ENCODE data around the gene IRF3.

Gene IRF3

DNA sequence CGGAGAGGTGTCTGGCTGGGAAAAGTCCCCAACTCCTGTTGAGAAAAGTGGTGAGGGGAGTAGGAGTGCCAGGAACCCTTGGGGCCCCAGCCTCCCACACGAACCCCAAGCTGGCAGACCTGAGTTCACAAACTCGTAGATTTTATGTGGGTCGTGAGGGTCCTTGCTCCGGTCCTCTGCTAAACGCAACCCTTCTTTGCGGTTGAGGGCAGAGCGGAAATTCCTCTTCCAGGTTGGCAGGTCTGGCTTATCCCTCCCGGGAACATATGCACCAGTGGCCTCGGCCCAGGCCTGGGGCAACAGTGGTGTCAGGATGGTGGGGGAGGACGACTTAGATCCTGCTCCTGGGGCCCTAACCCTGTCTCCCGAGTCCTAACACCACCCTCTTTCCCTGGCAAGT, 2.4 kb downstream of the IRF3 start:
- Histone ChIP-seq H3K4me1 (ENCODE audit: insufficient read depth, poor library complexity, severe bottlenecking) (no peaks in the 10 kb centered on the region), H3K9me3 (ENCODE audit: severe bottlenecking) (no peaks in the 10 kb centered on the region), H3K4me3 (ENCODE audit: severe bottlenecking) (no peak overlapping the region), H3K27ac (ENCODE audit: poor library complexity, severe bottlenecking) (no peak overlapping the region), H3K27me3 (ENCODE audit: insufficient read depth, poor library complexity, severe bottlenecking) (no peaks in the 10 kb centered on the region), H3K36me3 (ENCODE audit: low read depth) (peaks cover 41% of the 10 kb centered on the region)
- no peak for ATAC-seq (ENCODE audit: low read depth)
- no peak for DNase-seq (ENCODE audit: low spot score)
- TF ChIP-seq, protein P1, sequence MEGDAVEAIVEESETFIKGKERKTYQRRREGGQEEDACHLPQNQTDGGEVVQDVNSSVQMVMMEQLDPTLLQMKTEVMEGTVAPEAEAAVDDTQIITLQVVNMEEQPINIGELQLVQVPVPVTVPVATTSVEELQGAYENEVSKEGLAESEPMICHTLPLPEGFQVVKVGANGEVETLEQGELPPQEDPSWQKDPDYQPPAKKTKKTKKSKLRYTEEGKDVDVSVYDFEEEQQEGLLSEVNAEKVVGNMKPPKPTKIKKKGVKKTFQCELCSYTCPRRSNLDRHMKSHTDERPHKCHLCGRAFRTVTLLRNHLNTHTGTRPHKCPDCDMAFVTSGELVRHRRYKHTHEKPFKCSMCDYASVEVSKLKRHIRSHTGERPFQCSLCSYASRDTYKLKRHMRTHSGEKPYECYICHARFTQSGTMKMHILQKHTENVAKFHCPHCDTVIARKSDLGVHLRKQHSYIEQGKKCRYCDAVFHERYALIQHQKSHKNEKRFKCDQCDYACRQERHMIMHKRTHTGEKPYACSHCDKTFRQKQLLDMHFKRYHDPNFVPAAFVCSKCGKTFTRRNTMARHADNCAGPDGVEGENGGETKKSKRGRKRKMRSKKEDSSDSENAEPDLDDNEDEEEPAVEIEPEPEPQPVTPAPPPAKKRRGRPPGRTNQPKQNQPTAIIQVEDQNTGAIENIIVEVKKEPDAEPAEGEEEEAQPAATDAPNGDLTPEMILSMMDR (IDR thresholded peaks at IDR 0.05; ENCODE audit: poor library complexity, severe bottlenecking), result no peak

DNA sequence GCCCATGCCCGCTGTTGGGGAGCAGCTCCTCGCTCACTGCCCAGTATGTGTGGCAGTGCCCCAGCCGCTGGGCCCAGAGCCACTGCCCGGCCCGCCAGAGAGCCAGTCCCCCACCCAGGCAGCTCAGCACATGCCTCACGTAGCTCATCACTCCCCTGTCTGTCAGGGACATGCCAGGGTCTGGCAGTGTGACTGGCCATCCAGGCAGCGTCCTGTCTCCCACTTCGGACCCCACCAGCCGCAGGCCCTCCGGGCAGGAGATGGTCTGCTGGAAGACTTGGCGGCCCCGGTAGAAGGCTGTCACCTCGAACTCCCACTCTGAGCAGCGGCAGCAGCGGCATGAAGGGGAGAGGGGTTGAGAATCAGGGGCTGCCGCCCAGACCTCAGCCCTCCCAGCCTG, 3.6 kb downstream of the IRF3 start:
- DNase-seq (ENCODE audit: low spot score), result no peak
- Histone ChIP-seq H3K4me1 (ENCODE audit: insufficient read depth, poor library complexity, severe bottlenecking) (no peaks in the 10 kb centered on the region), H3K27me3 (ENCODE audit: insufficient read depth, poor library complexity, severe bottlenecking) (no peaks in the 10 kb centered on the region), H3K27ac (ENCODE audit: poor library complexity, severe bottlenecking) (no peak overlapping the region), H3K9me3 (ENCODE audit: severe bottlenecking) (no peaks in the 10 kb centered on the region), H3K4me3 (ENCODE audit: severe bottlenecking) (no peak overlapping the region), H3K36me3 (ENCODE audit: low read depth) (peaks cover 51% of the 10 kb centered on the region)
- TF ChIP-seq, protein P1 (IDR thresholded peaks at IDR 0.05; ENCODE audit: poor library complexity, severe bottlenecking), result no peak
- no peak for ATAC-seq (ENCODE audit: low read depth)

DNA sequence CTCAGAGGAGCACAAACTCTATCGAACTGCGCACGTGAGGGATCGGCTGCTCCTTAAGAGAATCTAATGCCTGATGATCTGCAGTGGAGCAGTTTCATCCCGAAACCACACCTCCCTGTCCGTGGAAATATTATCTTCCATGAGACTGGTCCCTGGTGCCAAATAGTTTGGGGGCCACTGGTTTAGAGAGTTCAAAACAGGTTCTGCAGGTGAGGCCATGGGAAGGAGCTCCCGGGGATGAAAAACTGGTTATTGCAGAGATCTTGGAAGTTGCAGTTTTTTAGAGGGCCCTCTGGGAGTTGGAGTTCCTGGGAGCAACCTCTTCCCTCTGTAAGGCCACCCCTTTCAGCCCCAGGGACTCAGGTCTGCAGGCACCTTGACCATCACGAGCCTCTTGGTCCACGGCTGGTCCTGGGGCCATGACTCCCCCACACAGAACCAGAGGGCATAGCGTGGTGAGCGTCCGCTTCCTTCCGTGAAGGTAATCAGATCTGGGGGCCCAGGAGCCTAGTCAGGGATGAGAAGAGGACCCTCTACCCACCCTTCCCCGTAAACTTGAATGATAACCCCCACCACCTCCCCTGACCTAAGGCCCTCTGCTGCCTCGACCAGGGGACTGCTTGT, 5.2 kb downstream of the IRF3 start:
- Histone ChIP-seq H3K27me3 (ENCODE audit: insufficient read depth, poor library complexity, severe bottlenecking) (no peaks in the 10 kb centered on the region), H3K9me3 (ENCODE audit: severe bottlenecking) (no peaks in the 10 kb centered on the region), H3K4me1 (ENCODE audit: insufficient read depth, poor library complexity, severe bottlenecking) (no peaks in the 10 kb centered on the region), H3K27ac (ENCODE audit: poor library complexity, severe bottlenecking) (no peak overlapping the region), H3K4me3 (ENCODE audit: severe bottlenecking) (no peak overlapping the region), H3K36me3 (ENCODE audit: low read depth) (peaks cover 65% of the 10 kb centered on the region)
- DNase-seq (ENCODE audit: low spot score) (no peak), ATAC-seq (ENCODE audit: low read depth) (no peak)
- TF ChIP-seq, protein P1 (IDR thresholded peaks at IDR 0.05; ENCODE audit: poor library complexity, severe bottlenecking), result no peak

DNA sequence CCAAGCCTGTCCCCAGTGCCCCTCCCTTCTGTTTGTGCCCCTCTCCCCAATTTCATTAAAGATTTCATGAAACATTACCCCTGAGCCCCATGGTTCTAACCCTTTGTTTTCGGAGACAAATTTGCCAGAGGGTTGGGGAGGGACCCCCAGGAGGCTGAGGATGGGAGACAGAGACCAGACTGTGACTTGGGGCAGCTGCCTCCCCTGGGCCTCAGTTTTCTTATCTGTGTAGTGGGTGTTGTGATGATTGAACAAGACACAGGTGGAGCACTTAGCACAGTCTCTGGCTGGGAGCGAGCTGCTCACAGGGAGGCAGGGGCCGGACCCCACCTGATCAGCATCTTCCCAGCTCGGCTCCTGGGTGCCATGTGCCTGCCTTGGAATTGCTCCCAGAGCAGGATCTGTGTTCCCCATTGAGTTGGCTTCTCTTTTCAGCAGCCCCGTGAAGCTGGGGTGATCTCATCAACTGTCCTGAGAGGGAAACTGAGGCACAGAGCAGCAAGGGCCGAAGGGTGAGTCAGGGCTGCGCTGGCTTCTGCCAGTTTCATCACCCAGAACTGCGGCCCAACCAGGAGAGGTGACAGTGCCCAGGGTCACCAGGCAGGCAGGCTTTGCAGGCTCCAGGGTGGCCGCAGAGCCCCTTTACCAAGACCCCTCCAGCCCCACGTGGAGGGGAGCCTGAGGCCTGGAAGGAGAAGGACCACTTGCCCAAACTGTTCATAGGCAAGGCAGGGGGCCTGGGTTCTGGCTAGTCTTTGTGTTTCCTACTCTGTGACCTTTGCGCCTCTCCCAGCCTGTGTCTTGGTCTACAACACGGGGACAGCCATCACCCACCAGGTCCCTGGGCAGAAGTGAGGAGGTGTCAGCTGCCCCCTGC, 6.9 kb downstream of the IRF3 start:
- no peaks in the 10 kb centered on the region for H3K4me1 ChIP-seq (ENCODE audit: insufficient read depth, poor library complexity, severe bottlenecking)
- no peaks in the 10 kb centered on the region for H3K27me3 ChIP-seq (ENCODE audit: insufficient read depth, poor library complexity, severe bottlenecking)
- H3K4me3 ChIP-seq (ENCODE audit: severe bottlenecking), result no peak overlapping the region
- no peak overlapping the region for H3K27ac ChIP-seq (ENCODE audit: poor library complexity, severe bottlenecking)
- TF ChIP-seq, protein P1 (IDR thresholded peaks at IDR 0.05; ENCODE audit: poor library complexity, severe bottlenecking), result no peak
- no peak for ATAC-seq (ENCODE audit: low read depth)
- no peaks in the 10 kb centered on the region for H3K9me3 ChIP-seq (ENCODE audit: severe bottlenecking)
- peaks cover 82% of the 10 kb centered on the region for H3K36me3 ChIP-seq (ENCODE audit: low read depth)
- no peak for DNase-seq (ENCODE audit: low spot score)

DNA sequence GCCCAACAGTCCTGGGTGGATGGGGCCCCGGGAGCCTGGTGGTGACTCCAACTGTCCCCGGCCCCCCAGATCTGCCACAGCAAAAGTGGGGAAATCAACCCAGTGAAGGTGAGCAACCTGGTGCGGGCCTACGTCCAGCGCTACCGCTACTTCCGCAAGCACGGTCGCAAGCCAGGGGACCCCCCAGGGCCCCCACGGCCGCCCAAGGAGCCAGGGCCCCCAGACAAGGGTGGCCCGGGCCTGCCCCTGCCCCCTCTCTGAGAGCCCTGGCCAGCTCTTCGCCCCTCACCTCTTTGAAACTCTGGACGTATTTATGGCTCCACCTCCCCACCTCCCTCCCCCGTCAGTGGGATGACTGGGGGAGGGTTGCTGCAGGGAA, 7.5 kb downstream of the IRF3 start:
- H3K4me1 ChIP-seq (ENCODE audit: insufficient read depth, poor library complexity, severe bottlenecking), result no peaks in the 10 kb centered on the region
- H3K36me3 ChIP-seq (ENCODE audit: low read depth), result peaks cover 86% of the 10 kb centered on the region
- H3K4me3 ChIP-seq (ENCODE audit: severe bottlenecking), result no peak overlapping the region
- H3K9me3 ChIP-seq (ENCODE audit: severe bottlenecking), result no peaks in the 10 kb centered on the region
- ATAC-seq (ENCODE audit: low read depth) (no peak), DNase-seq (ENCODE audit: low spot score) (no peak)
- TF ChIP-seq, protein P1 (IDR thresholded peaks at IDR 0.05; ENCODE audit: poor library complexity, severe bottlenecking), result no peak
- no peaks in the 10 kb centered on the region for H3K27me3 ChIP-seq (ENCODE audit: insufficient read depth, poor library complexity, severe bottlenecking)
- H3K27ac ChIP-seq (ENCODE audit: poor library complexity, severe bottlenecking), result no peak overlapping the region
